Stimulated activated naive CD8-positive, alpha-beta T cell treated with anti-CD3 and anti-CD28 coated beads, Interleukin-15, Interleukin-2, amounts not matched to agents 100 U/mL and 50 U/mL, for 24 hours (primary cell): ENCODE data around the gene FOXE3.

Experiments used
- ATAC-seq: fragments of 150-1000 bp; cut with Tn5 transposase; one replicate; pipeline ENCODE4 v1.10.0; 2021
- DNase-seq: peaks from one replicate; pipeline ENCODE4 v3.0.0; 2021

The FOXE3 gene

GRCh38 chr1:47405697-47406096 lies 10.4 kb upstream of the FOXE3 start:
- ATAC-seq = no peak
- DNase-seq = no peak

GRCh38 chr1:47406966-47407365 lies 9.1 kb upstream of the FOXE3 start:
- ATAC-seq (no peak), DNase-seq (no peak)

GRCh38 chr1:47407481-47407880 lies 8.6 kb upstream of the FOXE3 start:
- no peak for ATAC-seq
- no peak for DNase-seq

GRCh38 chr1:47409311-47410067 lies 6.6 kb upstream of the FOXE3 start:
- no peak for ATAC-seq
- DNase-seq = no peak

GRCh38 chr1:47410068-47410455 lies 6.0 kb upstream of the FOXE3 start:
- no peak for ATAC-seq
- no peak for DNase-seq

- DNase-seq (no peak), ATAC-seq (no peak)
Measured at GRCh38 chr1:47411436-47411835, 4.6 kb upstream of the FOXE3 start.

GRCh38 chr1:47412437-47412836 lies 3.6 kb upstream of the FOXE3 start:
- DNase-seq (no peak), ATAC-seq (no peak)

GRCh38 chr1:47416319-47417169 lies 459 bp downstream of the FOXE3 start:
- ATAC-seq = peak; percentile 36
- no peak for DNase-seq

GRCh38 chr1:47417170-47418044 lies 1.3 kb downstream of the FOXE3 start:
- no peak for ATAC-seq
- no peak for DNase-seq

- ATAC-seq = no peak
Measured at GRCh38 chr1:47418122-47418521, 2.0 kb downstream of the FOXE3 start.

GRCh38 chr1:47418681-47419325 lies 2.7 kb downstream of the FOXE3 start:
- ATAC-seq (no peak), DNase-seq (no peak)

More at GRCh38 chr1:47418122-47418521, 2.0 kb downstream of the FOXE3 start:
- DNase-seq = no peak

GRCh38 chr1:47420547-47420946 lies 4.5 kb downstream of the FOXE3 start:
- no peak for DNase-seq
- no peak for ATAC-seq

GRCh38 chr1:47423872-47424271 lies 7.8 kb downstream of the FOXE3 start:
- ATAC-seq = no peak
- DNase-seq = no peak

- DNase-seq (no peak), ATAC-seq (peak; percentile 14)
Measured at GRCh38 chr1:47424336-47424982, 8.4 kb downstream of the FOXE3 start.

GRCh38 chr1:47431534-47431933 lies 15.4 kb downstream of the FOXE3 start:
- ATAC-seq = no peak
- no peak for DNase-seq

- ATAC-seq = peak; percentile 37
- DNase-seq = peak; percentile 71
Measured at GRCh38 chr1:47432071-47433036, 16.3 kb downstream of the FOXE3 start.

GRCh38 chr1:47433037-47433421 lies 16.9 kb downstream of the FOXE3 start:
- ATAC-seq = no peak
- DNase-seq = no peak

- ATAC-seq (no peak), DNase-seq (no peak)
Measured at GRCh38 chr1:47433477-47434050, 17.5 kb downstream of the FOXE3 start.

GRCh38 chr1:47434051-47434842 lies 18.2 kb downstream of the FOXE3 start:
- DNase-seq (no peak), ATAC-seq (no peak)
